GM12891 (cell line): ENCODE measurements around the gene MGLL.

Experiments used
- POLR2A ChIP-seq: IDR thresholded peaks from 2 replicates; pipeline ENCODE4 v1.6.1; 2011; ENCODE audit warnings: low read depth, low read length, control low read depth
- POLR2AphosphoS5 ChIP-seq: IDR thresholded peaks from 2 replicates; pipeline ENCODE4 v1.6.1; 2011; ENCODE audit warnings: low read depth, low read length, control low read depth
- POU2F2 ChIP-seq: IDR thresholded peaks from 2 replicates; pipeline ENCODE4 v1.6.1; 2011; ENCODE audit warnings: low read depth, mild to moderate bottlenecking, control low read depth, low read length, moderate library complexity
- SPI1 ChIP-seq: IDR thresholded peaks from 2 replicates; pipeline ENCODE4 v1.6.1; 2011; ENCODE audit warnings: low read depth, low read length, control low read depth
- TAF1 ChIP-seq: IDR thresholded peaks from 2 replicates; pipeline ENCODE4 v1.6.1; 2011; ENCODE audit warnings: low read depth, low read length, control low read depth

GRCh38 chr3:127759826-127760225 is 62.5 kb downstream of the MGLL start:
- TF ChIP-seq POLR2A, result no peak
- TF ChIP-seq POU2F2, result no peak
- no peak for TF ChIP-seq POLR2AphosphoS5
- no peak for TF ChIP-seq TAF1
- TF ChIP-seq SPI1, result no peak
